GM18951 (cell line): ENCODE measurements around the gene RBFA.
"Not testable (repeated sequence)": the region's sequence is repeated elsewhere in the genome, so short reads cannot be mapped to it uniquely, and the experiment has no call there.

Experiments used
- POLR2A ChIP-seq: IDR thresholded peaks from 4 replicates; pipeline ENCODE4 v1.6.1; 2011; ENCODE audit warnings: mild to moderate bottlenecking; ENCODE audit not compliant: insufficient read length, insufficient read depth; ENCODE audit errors: extremely low read depth
- in situ Hi-C: fragments of 300-500 bp; cut with MboI; formaldehyde crosslinking; loops from one replicate; pipeline ENCODE4 v1.12.0; 2022; ENCODE audit warnings: low sequenced_read_pairs, mixed read lengths, inconsistent platforms; ENCODE audit not compliant: unreplicated experiment

Gene RBFA

GRCh38 chr18:80034068-80034851 lies at the start of gene RBFA:
TSS of gene RBFA (plus strand) at chr18:80034434. CDS start at chr18:80034496, 62 bp downstream.
- TF ChIP-seq POLR2A = peak; percentile 93
- in situ Hi-C loops = no loop called here

- in situ Hi-C loops = no loop called here
- no peak for TF ChIP-seq POLR2A
These were observed 49.1 kb upstream of the RBFA start for GRCh38 chr18:79985172-79985571.

GRCh38 chr18:79986726-79987125 lies 47.5 kb upstream of the RBFA start:
- in situ Hi-C loops = no loop called here
- TF ChIP-seq POLR2A = no peak

- in situ Hi-C loops = no loop called here
- no peak for TF ChIP-seq POLR2A
These were observed 46.7 kb upstream of the RBFA start for GRCh38 chr18:79987566-79987965.

- TF ChIP-seq POLR2A = no peak
- in situ Hi-C loops = no loop called here
These were observed 46.2 kb upstream of the RBFA start for GRCh38 chr18:79988071-79988450.

- TF ChIP-seq POLR2A = peak; percentile 96
- in situ Hi-C loops = no loop called here
These were observed 45.6 kb upstream of the RBFA start, which contains the start of gene TXNL4A for GRCh38 chr18:79988451-79989194. TSS of gene TXNL4A (minus strand) at chr18:79988563. CDS start at chr18:79988392, 171 bp downstream.

GRCh38 chr18:79989195-79989497 lies 45.1 kb upstream of the RBFA start:
- TF ChIP-seq POLR2A = no peak
- in situ Hi-C loops = no loop called here

- in situ Hi-C loops = no loop called here
- TF ChIP-seq POLR2A = no peak
These were observed 42.7 kb upstream of the RBFA start for GRCh38 chr18:79991494-79991893.

GRCh38 chr18:79999701-80000100 lies 34.5 kb upstream of the RBFA start:
- in situ Hi-C loops = not testable (repeated sequence)

GRCh38 chr18:80000877-80001276 lies 33.4 kb upstream of the RBFA start:
- in situ Hi-C loops = no loop called here
- no peak for TF ChIP-seq POLR2A

- in situ Hi-C loops = no loop called here
- TF ChIP-seq POLR2A = no peak
These were observed 31.8 kb upstream of the RBFA start for GRCh38 chr18:80002468-80002867.

- TF ChIP-seq POLR2A = no peak
- in situ Hi-C loops = no loop called here
These were observed 29.5 kb upstream of the RBFA start for GRCh38 chr18:80004600-80005342.

- no peak for TF ChIP-seq POLR2A
These were observed 27.5 kb upstream of the RBFA start for GRCh38 chr18:80006724-80007123.

GRCh38 chr18:80009661-80010550 lies 24.3 kb upstream of the RBFA start:
- in situ Hi-C loops = no loop called here
- no peak for TF ChIP-seq POLR2A

More at GRCh38 chr18:80006724-80007123, 27.5 kb upstream of the RBFA start:
- in situ Hi-C loops = no loop called here
